WTC11 (cell line): Measurements from ENCODE around the gene CELSR1.

Experiments
- ZNF138 ChIP-seq: sonication (generic); formaldehyde crosslinking; conservative IDR thresholded peaks from 2 replicates; pipeline ENCODE4 v1.8.1; 2022; ENCODE audit warnings: mild to moderate bottlenecking, moderate library complexity, missing genetic modification reagents
- TF ChIP-seq, protein P1 (sequence below): sonication (generic); formaldehyde crosslinking; conservative IDR thresholded peaks from 2 replicates; pipeline ENCODE4 v1.8.1; 2022; ENCODE audit warnings: mild to moderate bottlenecking, missing genetic modification reagents
- TF ChIP-seq, protein P2 (sequence below): sonication (generic); formaldehyde crosslinking; IDR thresholded peaks from 2 replicates; pipeline ENCODE4 v1.8.0; 2023; ENCODE audit warnings: missing genetic modification reagents

DNA sequence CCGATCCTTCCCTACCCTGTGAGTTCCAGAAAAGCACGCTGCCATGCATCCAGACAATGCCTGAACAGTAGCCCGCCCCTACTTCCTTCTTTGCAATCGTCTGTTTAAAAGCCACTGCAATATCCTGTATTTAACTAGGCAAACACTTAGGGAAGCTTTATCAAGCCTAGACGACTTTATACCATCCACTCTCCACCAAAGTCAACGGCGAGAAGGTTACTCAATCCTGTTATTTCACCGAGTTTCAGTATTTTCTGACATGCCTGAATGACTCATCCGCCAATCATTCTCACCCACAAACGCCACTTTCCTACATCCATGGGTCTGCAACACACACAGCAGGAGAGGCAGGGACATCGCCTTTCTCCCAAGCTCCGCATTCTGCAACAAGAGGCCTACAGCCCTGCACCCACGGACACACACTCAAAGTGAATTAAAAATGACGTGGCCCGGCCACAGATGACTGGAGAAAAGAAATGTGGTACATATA lies 9.3 kb downstream of the CELSR1 start:
- TF ChIP-seq, protein P1, sequence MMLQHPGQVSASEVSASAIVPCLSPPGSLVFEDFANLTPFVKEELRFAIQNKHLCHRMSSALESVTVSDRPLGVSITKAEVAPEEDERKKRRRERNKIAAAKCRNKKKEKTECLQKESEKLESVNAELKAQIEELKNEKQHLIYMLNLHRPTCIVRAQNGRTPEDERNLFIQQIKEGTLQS (CRISPR knock-in tag), result no peak
- TF ChIP-seq ZNF138 (CRISPR knock-in tag), result no peak
- TF ChIP-seq, protein P2, sequence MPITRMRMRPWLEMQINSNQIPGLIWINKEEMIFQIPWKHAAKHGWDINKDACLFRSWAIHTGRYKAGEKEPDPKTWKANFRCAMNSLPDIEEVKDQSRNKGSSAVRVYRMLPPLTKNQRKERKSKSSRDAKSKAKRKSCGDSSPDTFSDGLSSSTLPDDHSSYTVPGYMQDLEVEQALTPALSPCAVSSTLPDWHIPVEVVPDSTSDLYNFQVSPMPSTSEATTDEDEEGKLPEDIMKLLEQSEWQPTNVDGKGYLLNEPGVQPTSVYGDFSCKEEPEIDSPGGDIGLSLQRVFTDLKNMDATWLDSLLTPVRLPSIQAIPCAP, result no peak
